ENCODE measurements around the gene BCL2L12.

GRCh38 chr19:49666120-49666444 is 349 bp downstream of the BCL2L12 start:
- TF ChIP-seq, protein P1, sequence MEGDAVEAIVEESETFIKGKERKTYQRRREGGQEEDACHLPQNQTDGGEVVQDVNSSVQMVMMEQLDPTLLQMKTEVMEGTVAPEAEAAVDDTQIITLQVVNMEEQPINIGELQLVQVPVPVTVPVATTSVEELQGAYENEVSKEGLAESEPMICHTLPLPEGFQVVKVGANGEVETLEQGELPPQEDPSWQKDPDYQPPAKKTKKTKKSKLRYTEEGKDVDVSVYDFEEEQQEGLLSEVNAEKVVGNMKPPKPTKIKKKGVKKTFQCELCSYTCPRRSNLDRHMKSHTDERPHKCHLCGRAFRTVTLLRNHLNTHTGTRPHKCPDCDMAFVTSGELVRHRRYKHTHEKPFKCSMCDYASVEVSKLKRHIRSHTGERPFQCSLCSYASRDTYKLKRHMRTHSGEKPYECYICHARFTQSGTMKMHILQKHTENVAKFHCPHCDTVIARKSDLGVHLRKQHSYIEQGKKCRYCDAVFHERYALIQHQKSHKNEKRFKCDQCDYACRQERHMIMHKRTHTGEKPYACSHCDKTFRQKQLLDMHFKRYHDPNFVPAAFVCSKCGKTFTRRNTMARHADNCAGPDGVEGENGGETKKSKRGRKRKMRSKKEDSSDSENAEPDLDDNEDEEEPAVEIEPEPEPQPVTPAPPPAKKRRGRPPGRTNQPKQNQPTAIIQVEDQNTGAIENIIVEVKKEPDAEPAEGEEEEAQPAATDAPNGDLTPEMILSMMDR (IDR thresholded peaks at IDR 0.05; ENCODE audit: insufficient read depth, low read length, poor library complexity, severe bottlenecking): no peak
- TF ChIP-seq EZH2phosphoT487 (conservative IDR thresholded peaks at IDR 0.05; ENCODE audit: low read length): no peak
